Keratinocyte (primary cell): ENCODE measurements around the gene ADGRL3. TPM values are rescaled to one million over a fixed set of nuclear protein-coding genes. Genes with fewer than 3 reads are reported as not detected.

Source experiments
- DNase-seq: peaks from one replicate; pipeline ENCODE4 v3.0.0-alpha.2; 2011; ENCODE audit warnings: low read depth, missing footprints, low spot score
- FAIRE-seq: peaks from 2 replicates; lab custom pipeline; 2011; peaks lifted over from hg19 to GRCh38; lab: Jason Lieb, UNC
- H2AFZ ChIP-seq: 2 replicates; pipeline ENCODE4 v1.6.0; 2012; ENCODE audit warnings: low read length, control low read depth, inconsistent platforms; ENCODE audit not compliant: control insufficient read depth
- H3K27ac ChIP-seq: 2 replicates; pipeline ENCODE4 v1.5.1; 2011; ENCODE audit warnings: low read length; ENCODE audit not compliant: control insufficient read depth, insufficient read depth
- H3K27me3 ChIP-seq: 3 replicates; pipeline ENCODE4 v1.6.0; 2011; ENCODE audit warnings: low read length; ENCODE audit not compliant: control insufficient read depth, insufficient read depth; ENCODE audit errors: extremely low read depth
- H3K36me3 ChIP-seq, 2 experiments: 2 replicates in 1 of 2; 3 replicates in 1 of 2; pipeline ENCODE4 v1.5.1; 2011; ENCODE audit warnings: low read length in 2 of 2, mild to moderate bottlenecking in 1 of 2; ENCODE audit not compliant: control insufficient read depth in 2 of 2, insufficient read depth in 2 of 2; ENCODE audit errors: extremely low read depth in 1 of 2
- H3K4me1 ChIP-seq: 3 replicates; pipeline ENCODE4 v1.5.1; 2011; ENCODE audit warnings: low read length; ENCODE audit not compliant: control insufficient read depth, insufficient read depth; ENCODE audit errors: extremely low read depth
- H3K4me2 ChIP-seq: 3 replicates; pipeline ENCODE4 v1.6.0; 2011; ENCODE audit warnings: low read depth, low read length; ENCODE audit not compliant: control insufficient read depth, insufficient read depth; ENCODE audit errors: extremely low read depth
- H3K4me3 ChIP-seq, 3 experiments: fragments of 200-600 bp in 1 of 3; sonication (generic) in 1 of 3; 2 replicates in 2 of 3; 3 replicates in 1 of 3; pipeline ENCODE4 v1.5.1; 2011 to 2016; ENCODE audit warnings: low read length in 3 of 3, mild to moderate bottlenecking in 3 of 3, control low read depth in 2 of 3, inconsistent platforms in 1 of 3, low read depth in 1 of 3, mixed read lengths in 1 of 3, mixed run types in 1 of 3, moderate library complexity in 1 of 3; ENCODE audit not compliant: control insufficient read depth in 2 of 3, insufficient read depth in 2 of 3; ENCODE audit errors: extremely low read depth in 1 of 3
- H3K79me2 ChIP-seq: 2 replicates; pipeline ENCODE4 v1.6.0; 2012; ENCODE audit warnings: low read length; ENCODE audit not compliant: control insufficient read depth, insufficient read depth
- H3K9ac ChIP-seq: 3 replicates; pipeline ENCODE4 v1.6.0; 2011; ENCODE audit warnings: low read length; ENCODE audit not compliant: control insufficient read depth, insufficient read depth; ENCODE audit errors: extremely low read depth
- H3K9me1 ChIP-seq: 3 replicates; pipeline ENCODE4 v1.6.0; 2011; ENCODE audit warnings: low read length; ENCODE audit not compliant: control insufficient read depth, insufficient read depth; ENCODE audit errors: extremely low read depth
- H3K9me3 ChIP-seq: 2 replicates; pipeline ENCODE4 v1.5.1; 2012; ENCODE audit warnings: low read depth, low read length; ENCODE audit not compliant: control insufficient read depth
- H4K20me1 ChIP-seq: 3 replicates; pipeline ENCODE4 v1.6.0; 2011; ENCODE audit warnings: low read length; ENCODE audit not compliant: control insufficient read depth, insufficient read depth; ENCODE audit errors: extremely low read depth
- CTCF ChIP-seq, 3 experiments: IDR thresholded peaks in 1 of 3; conservative IDR thresholded peaks in 1 of 3; optimal IDR thresholded peaks in 1 of 3; 2 replicates in 2 of 3; 3 replicates in 1 of 3; pipeline versions ENCODE3 to v1.5.1; 2011; ENCODE audit warnings: low read length in 3 of 3, mild to moderate bottlenecking in 3 of 3, moderate library complexity in 2 of 3, control low read depth in 1 of 3, inconsistent platforms in 1 of 3; ENCODE audit not compliant: insufficient read depth in 2 of 3; ENCODE audit errors: extremely low read depth in 1 of 3
- EZH2 ChIP-seq: IDR thresholded peaks from one replicate; pipeline ENCODE4 v1.6.1; 2012; ENCODE audit warnings: inconsistent platforms, mild to moderate bottlenecking, low read length, moderate library complexity
- dilution Hi-C: fragments of 300-500 bp; cut with MboI; formaldehyde crosslinking; loops from one replicate; pipeline ENCODE4 v1.7.0; 2020; ENCODE audit warnings: low sequenced_read_pairs; ENCODE audit not compliant: extremely low pct_ligation_motif_present
- polyA plus RNA-seq, 5 experiments: library from polyadenylated mRNA; depleted of rRNA in 3 of 5; stranded (reverse) in 3 of 5; stranded (forward) in 1 of 5; unstranded in 1 of 5; fragments of >200 nt; gene quantifications; 1 replicate in 1 of 5; 2 replicates in 3 of 5; 3 replicates in 1 of 5; pipeline versions ENCODE4 v1.2.1 to v1.2.3, GENCODE V29; 2011 to 2012; ENCODE audit warnings: missing spikeins in 2 of 5, low read depth in 1 of 5, low replicate concordance in 1 of 5

The ADGRL3 gene
- polyA plus RNA-seq, 1 donor (not counting 4 experiments of a cell fraction or from before 2014, with no cell fraction given) = 0.18 TPM

GRCh38 chr4:61312526-61312925, 112.4 kb downstream of the ADGRL3 start:
- Histone ChIP-seq H3K9me3 (no peaks in the 10 kb centered on the region), H3K9ac (no peak overlapping the region), H3K4me1 (no peaks in the 10 kb centered on the region), H4K20me1 (no peaks in the 10 kb centered on the region), H3K79me2 (no peaks in the 10 kb centered on the region), H3K36me3 (no peaks in the 10 kb centered on the region), H3K4me3 (no peak overlapping the region), H3K9me1 (no peaks in the 10 kb centered on the region), H3K27ac (no peak overlapping the region), H2AFZ (no peak overlapping the region), H3K4me2 (no peak overlapping the region), H3K27me3 (no peaks in the 10 kb centered on the region)
- no peak for DNase-seq
- FAIRE-seq = no peak
- TF ChIP-seq CTCF (optimal IDR thresholded peaks at IDR 0.05 in 1 of 3, IDR thresholded peaks at IDR 0.05 in 1 of 3, conservative IDR thresholded peaks at IDR 0.05 in 1 of 3; ENCODE audit: extremely low read depth in 1 of 3, insufficient read depth in 2 of 3, low read length in 3 of 3) (no peak), EZH2 (no peak)
- dilution Hi-C loops = no loop called here

DNA sequence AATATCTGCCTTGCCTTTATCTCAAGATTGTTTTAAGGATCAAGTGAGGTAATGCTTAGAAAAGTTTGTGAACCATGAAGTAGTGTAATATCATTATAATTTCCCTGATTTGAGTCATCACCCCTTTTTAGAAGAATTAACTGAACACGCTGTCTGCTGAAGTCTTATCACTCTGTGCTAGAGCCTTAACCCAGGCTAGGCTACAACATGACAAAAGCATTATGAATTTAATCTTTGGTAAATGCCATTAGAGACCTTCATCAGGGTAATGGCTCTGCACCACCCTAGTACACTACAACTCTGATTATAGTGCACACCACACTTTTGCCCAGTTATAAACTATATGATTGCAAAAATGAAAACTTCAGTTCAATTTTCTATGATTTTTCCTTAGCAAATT, 118.3 kb downstream of the ADGRL3 start:
- dilution Hi-C loops = no loop called here
- Histone ChIP-seq H3K9ac (no peak overlapping the region), H3K27me3 (no peaks in the 10 kb centered on the region), H3K36me3 (no peaks in the 10 kb centered on the region), H3K4me3 (no peak overlapping the region), H3K27ac (no peak overlapping the region), H2AFZ (no peak overlapping the region), H3K4me1 (no peaks in the 10 kb centered on the region), H3K79me2 (no peaks in the 10 kb centered on the region), H3K4me2 (no peak overlapping the region), H3K9me3 (no peaks in the 10 kb centered on the region), H3K9me1 (no peaks in the 10 kb centered on the region), H4K20me1 (no peaks in the 10 kb centered on the region)
- DNase-seq (no peak), FAIRE-seq (no peak)
- TF ChIP-seq EZH2 (no peak), CTCF (optimal IDR thresholded peaks at IDR 0.05 in 1 of 3, IDR thresholded peaks at IDR 0.05 in 1 of 3, conservative IDR thresholded peaks at IDR 0.05 in 1 of 3; ENCODE audit: extremely low read depth in 1 of 3, insufficient read depth in 2 of 3, low read length in 3 of 3) (no peak)
